AG04450 (cell line): Measurements from ENCODE around the gene UROC1. TPM values are rescaled to one million over a fixed set of nuclear protein-coding genes. Genes with fewer than 3 reads are reported as not detected.

Experiments used
- CTCF ChIA-PET: fragments of 300-600, 350-600 bp; formaldehyde crosslinking; extraction: SDS; loops from one replicate; lab custom pipeline; 2022; ENCODE audit warnings: antibody characterized with exemption, inconsistent platforms; lab: Charles Lee
- POLR2A ChIA-PET: fragments of 350-600 bp; formaldehyde crosslinking; extraction: SDS; loops from one replicate; lab custom pipeline; 2021; ENCODE audit warnings: antibody characterized with exemption, inconsistent platforms; lab: Yijun Ruan, JAX
- DNase-seq: peaks from one replicate; pipeline ENCODE4 v3.0.0-alpha.2; 2011; ENCODE audit warnings: low read depth, low spot score
- H3K27ac ChIP-seq: one replicate; pipeline ENCODE4 v1.5.1; 2012; ENCODE audit warnings: low read depth, low read length, control low read depth
- H3K27me3 ChIP-seq: one replicate; pipeline ENCODE4 v1.6.0; 2012; ENCODE audit warnings: low read length; ENCODE audit not compliant: control insufficient read depth, insufficient read depth
- H3K4me3 ChIP-seq: 2 replicates; pipeline ENCODE4 v1.5.1; 2011; ENCODE audit warnings: mild to moderate bottlenecking, low read depth, low read length, control low read depth
- H3K9me3 ChIP-seq: 2 replicates; pipeline ENCODE4 v1.5.1; 2012; ENCODE audit warnings: low read length; ENCODE audit not compliant: control insufficient read depth, insufficient read depth
- polyA plus RNA-seq: library from polyadenylated mRNA; depleted of rRNA; stranded (reverse); fragments of >200 nt; gene quantifications from 2 replicates; pipeline ENCODE4 v1.2.3, GENCODE V29; 2011
- TF ChIP-seq, protein P1 (sequence below): IDR thresholded peaks from 2 replicates; pipeline ENCODE4 v1.5.1; 2011; ENCODE audit warnings: low read depth, low read length, control low read depth, inconsistent platforms

Gene UROC1
- polyA plus RNA-seq, 1 experiment, result not detected

DNA sequence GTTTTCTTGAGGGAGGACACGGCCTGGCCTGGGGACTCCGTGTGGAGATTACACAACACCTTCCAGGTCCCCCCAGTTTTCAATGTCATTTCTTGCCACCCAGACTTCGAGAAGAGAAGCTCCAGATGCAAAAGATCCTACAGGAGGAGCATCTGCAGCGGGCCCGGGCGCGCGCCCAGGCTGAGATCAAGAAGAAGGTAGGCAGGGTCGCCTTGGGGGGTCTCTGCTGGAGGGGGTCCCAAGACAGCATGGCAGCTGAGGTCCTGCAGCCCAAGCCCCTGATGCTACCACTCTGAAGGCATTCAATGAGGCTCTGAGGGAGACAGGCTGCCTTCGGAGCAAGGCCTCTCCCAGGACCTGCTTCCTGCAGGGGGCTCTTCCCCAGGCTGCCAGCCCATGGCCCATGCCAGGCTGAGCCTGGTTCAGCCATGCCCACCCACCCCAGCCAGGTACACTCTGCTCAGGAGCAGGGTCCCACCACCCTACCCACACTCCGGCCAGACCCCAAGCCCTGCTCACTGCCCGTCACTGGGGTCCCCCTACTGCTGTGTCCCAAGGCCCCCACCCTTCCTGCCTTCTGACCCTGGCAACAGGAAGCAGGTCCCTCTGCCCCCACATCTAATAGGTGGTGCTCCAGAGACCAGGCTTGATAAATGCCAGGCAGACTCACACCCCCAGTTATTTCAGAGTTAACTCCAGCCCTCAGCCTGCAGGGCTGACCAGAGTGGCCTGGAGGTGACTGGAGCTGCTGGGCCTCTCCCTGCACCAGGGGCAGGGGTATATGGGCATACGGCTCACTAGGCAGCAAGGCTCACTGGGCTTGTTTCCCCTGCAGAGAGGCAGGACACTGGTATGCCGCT is 81.9 kb downstream of the UROC1 start:
- POLR2A ChIA-PET, result no interaction called here
- CTCF ChIA-PET, result no interaction called here
- H3K4me3 ChIP-seq, result no peak overlapping the region
- H3K27me3 ChIP-seq, result no peaks in the 10 kb centered on the region
- H3K27ac ChIP-seq, result no peak overlapping the region
- TF ChIP-seq, protein P1, sequence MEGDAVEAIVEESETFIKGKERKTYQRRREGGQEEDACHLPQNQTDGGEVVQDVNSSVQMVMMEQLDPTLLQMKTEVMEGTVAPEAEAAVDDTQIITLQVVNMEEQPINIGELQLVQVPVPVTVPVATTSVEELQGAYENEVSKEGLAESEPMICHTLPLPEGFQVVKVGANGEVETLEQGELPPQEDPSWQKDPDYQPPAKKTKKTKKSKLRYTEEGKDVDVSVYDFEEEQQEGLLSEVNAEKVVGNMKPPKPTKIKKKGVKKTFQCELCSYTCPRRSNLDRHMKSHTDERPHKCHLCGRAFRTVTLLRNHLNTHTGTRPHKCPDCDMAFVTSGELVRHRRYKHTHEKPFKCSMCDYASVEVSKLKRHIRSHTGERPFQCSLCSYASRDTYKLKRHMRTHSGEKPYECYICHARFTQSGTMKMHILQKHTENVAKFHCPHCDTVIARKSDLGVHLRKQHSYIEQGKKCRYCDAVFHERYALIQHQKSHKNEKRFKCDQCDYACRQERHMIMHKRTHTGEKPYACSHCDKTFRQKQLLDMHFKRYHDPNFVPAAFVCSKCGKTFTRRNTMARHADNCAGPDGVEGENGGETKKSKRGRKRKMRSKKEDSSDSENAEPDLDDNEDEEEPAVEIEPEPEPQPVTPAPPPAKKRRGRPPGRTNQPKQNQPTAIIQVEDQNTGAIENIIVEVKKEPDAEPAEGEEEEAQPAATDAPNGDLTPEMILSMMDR, result no peak
- no peak for DNase-seq
- peaks cover 3% of the 10 kb centered on the region; the same call in 1 of the 2 replicates for H3K9me3 ChIP-seq

DNA sequence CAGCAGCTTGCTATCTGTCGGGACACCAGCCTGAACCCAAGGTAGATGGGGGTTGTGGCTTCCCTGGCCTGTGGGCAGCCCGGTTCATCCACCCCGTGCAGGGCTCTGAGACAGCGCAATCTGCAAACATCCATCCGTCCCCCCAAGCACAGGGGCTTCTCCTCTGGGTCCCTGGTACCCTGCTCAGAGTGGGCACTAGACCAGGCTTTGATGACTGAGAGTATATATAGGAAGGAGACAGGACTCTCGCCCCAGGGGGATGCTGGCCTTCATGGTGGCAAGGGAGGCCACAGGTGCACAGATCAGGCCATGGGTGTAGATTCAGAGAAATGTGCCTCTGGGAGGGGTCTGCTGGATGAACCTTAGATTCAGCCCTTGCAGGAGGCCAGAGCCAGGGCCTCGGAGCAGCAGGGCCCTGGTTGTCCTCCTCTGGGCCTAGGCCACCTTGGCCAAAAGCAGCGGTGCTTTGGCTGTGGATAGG is 82.6 kb downstream of the UROC1 start:
- no peak overlapping the region for H3K4me3 ChIP-seq
- ChIA-PET POLR2A (no interaction called here), CTCF (no interaction called here)
- peaks cover 3% of the 10 kb centered on the region; the same call in 1 of the 2 replicates for H3K9me3 ChIP-seq
- no peak for DNase-seq
- no peak overlapping the region for H3K27ac ChIP-seq
- no peaks in the 10 kb centered on the region for H3K27me3 ChIP-seq
- TF ChIP-seq, protein P1, result no peak

DNA sequence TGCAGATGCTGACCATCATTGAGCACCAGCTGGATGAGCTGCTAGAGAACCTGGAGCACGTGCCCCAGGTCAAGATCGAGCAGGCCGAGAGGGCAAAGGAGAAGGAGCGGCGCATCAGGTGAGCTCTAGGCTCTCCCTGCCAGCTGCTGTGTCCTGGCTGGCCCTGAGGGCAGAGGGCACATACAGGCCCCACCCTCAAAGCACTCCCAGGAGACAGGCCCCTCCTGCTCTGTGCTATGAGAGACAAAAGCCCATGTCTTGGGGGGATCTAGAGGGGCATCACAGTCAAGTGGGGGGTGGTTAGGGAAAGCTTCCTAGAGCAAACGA is 83.3 kb downstream of the UROC1 start:
- Histone ChIP-seq H3K27ac (no peak overlapping the region), H3K4me3 (no peak overlapping the region), H3K9me3 (peaks cover 3% of the 10 kb centered on the region; the same call in 1 of the 2 replicates), H3K27me3 (no peaks in the 10 kb centered on the region)
- no peak for DNase-seq
- TF ChIP-seq, protein P1, result no peak
- ChIA-PET CTCF (no interaction called here), POLR2A (interaction anchor here (0.6 kb wide), 1 partner anchor 350 kb away, joined by 5 read pairs; the partner anchor contains the start of gene SLC41A3)

DNA sequence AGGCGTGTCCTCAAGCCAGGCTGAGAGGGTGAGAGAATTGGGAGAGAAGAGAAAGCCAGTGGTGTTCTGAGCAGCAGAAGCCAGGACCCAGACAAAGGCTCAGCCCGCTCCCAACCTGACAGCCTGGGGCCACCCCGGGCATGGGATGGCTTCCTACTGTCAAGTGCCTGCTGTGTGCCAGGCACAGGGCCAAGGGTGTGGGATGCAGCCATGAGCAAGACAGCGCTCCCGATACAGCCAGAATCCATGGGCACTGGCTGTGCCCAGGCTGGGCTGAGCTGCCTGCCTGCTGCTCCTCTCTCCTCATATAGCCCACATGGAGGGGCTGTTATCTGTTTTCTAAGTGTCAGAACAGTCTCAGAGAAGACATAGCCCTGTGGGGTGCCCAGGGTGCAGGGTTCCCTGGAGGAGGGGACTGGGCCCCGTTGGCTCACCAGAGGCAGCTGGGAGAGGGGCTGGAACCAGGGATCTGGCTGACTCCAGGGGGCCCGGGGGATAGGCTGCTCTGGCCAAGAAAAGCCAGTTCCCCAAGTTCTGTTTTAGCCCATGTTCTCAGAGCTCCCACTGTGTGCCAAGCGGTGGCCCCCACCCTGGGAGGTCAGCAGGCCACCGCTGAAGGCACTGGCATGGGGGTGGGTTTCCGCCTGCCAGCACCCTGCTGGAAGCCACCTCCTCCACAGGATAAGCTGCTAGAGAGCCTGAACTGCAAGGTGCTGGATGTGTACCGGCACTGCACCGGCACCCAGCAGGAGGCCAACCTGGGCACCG is 83.9 kb downstream of the UROC1 start:
- TF ChIP-seq, protein P1, result no peak
- Histone ChIP-seq H3K27me3 (no peaks in the 10 kb centered on the region), H3K9me3 (peaks cover 3% of the 10 kb centered on the region; the same call in 1 of the 2 replicates), H3K27ac (no peak overlapping the region), H3K4me3 (no peak overlapping the region)
- no peak for DNase-seq
- ChIA-PET POLR2A (interaction anchor here (0.6 kb wide), 1 partner anchor 350 kb away, joined by 5 read pairs; the partner anchor contains the start of gene SLC41A3), CTCF (no interaction called here)
